Endothelial cell of umbilical vein (primary cell): Measurements from ENCODE around the gene TAS2R39.

Experiments
- EZH2 ChIP-seq: IDR thresholded peaks from 2 replicates; pipeline ENCODE4 v1.6.1; 2012; ENCODE audit warnings: borderline replicate concordance, low read depth, mild to moderate bottlenecking, moderate library complexity, low read length, inconsistent platforms; ENCODE audit not compliant: severe bottlenecking
- FOS ChIP-seq: IDR thresholded peaks from 2 replicates; pipeline ENCODE4 v1.6.1; 2011; ENCODE audit warnings: mild to moderate bottlenecking, low read length, moderate library complexity, borderline replicate concordance; ENCODE audit not compliant: insufficient read depth
- GATA2 ChIP-seq: IDR thresholded peaks from 2 replicates; pipeline ENCODE4 v1.7.0; 2011; ENCODE audit warnings: low read depth, mild to moderate bottlenecking, moderate library complexity, mixed read lengths, low read length; ENCODE audit not compliant: insufficient read length, insufficient read depth
- JUN ChIP-seq: IDR thresholded peaks from 2 replicates; pipeline ENCODE4 v1.6.1; 2011; ENCODE audit warnings: borderline replicate concordance, low read depth; ENCODE audit not compliant: insufficient read length, insufficient read depth
- MYC ChIP-seq: IDR thresholded peaks from one replicate; pipeline ENCODE4 v1.6.1; 2011; ENCODE audit warnings: mild to moderate bottlenecking, low read depth, low read length
- POLR2A ChIP-seq: IDR thresholded peaks from 2 replicates; pipeline ENCODE4 v1.6.1; 2012; ENCODE audit warnings: low read depth, mild to moderate bottlenecking, control low read depth, low read length
- POLR2AphosphoS5 ChIP-seq: IDR thresholded peaks from 2 replicates; pipeline ENCODE4 v1.6.1; 2012; ENCODE audit warnings: low read depth, mild to moderate bottlenecking, control low read depth, low read length, moderate library complexity; ENCODE audit not compliant: insufficient read depth
- TF ChIP-seq, protein P1 (sequence below), 2 donors: IDR thresholded peaks; 1 replicate in 1 of 2; 2 replicates in 1 of 2; pipeline ENCODE4 v1.5.1; 2011; ENCODE audit warnings: low read length in 2 of 2, mild to moderate bottlenecking in 2 of 2, moderate library complexity in 2 of 2, control low read depth in 1 of 2, inconsistent platforms in 1 of 2, low read depth in 1 of 2; ENCODE audit not compliant: insufficient read depth in 1 of 2; ENCODE audit errors: extremely low read depth in 1 of 2
- TF ChIP-seq, protein P2 (sequence below): IDR thresholded peaks from 2 replicates; pipeline ENCODE4 v1.6.1; 2011; ENCODE audit not compliant: insufficient read depth, insufficient read length

DNA sequence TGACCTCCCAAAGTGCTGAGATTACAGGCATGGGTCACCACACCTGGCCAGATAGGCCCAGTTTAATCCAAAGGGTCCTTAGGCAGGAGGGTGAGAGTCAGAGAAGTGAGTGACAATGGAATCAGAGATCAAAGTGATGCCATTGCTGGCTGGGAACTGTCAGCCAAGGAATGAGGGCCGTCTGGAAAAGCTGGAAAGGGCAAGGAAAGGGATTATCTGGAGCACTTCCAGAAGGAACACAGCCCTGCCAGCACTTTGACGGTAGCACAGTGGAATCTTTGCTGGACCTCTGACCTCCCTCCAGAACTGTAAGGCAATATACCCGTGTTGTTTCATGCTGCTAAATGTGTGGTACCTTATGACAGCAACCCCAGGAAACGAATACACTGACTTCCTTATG is 27.3 kb downstream of the TAS2R39 start:
- no peak for TF ChIP-seq POLR2A
- TF ChIP-seq, protein P1, sequence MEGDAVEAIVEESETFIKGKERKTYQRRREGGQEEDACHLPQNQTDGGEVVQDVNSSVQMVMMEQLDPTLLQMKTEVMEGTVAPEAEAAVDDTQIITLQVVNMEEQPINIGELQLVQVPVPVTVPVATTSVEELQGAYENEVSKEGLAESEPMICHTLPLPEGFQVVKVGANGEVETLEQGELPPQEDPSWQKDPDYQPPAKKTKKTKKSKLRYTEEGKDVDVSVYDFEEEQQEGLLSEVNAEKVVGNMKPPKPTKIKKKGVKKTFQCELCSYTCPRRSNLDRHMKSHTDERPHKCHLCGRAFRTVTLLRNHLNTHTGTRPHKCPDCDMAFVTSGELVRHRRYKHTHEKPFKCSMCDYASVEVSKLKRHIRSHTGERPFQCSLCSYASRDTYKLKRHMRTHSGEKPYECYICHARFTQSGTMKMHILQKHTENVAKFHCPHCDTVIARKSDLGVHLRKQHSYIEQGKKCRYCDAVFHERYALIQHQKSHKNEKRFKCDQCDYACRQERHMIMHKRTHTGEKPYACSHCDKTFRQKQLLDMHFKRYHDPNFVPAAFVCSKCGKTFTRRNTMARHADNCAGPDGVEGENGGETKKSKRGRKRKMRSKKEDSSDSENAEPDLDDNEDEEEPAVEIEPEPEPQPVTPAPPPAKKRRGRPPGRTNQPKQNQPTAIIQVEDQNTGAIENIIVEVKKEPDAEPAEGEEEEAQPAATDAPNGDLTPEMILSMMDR (IDR thresholded peaks at IDR 0.05; ENCODE audit: extremely low read depth in 1 of 2, insufficient read depth in 1 of 2, low read depth in 1 of 2, low read length in 2 of 2), result no peak
- TF ChIP-seq, protein P2, sequence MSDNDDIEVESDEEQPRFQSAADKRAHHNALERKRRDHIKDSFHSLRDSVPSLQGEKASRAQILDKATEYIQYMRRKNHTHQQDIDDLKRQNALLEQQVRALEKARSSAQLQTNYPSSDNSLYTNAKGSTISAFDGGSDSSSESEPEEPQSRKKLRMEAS, result no peak
- no peak for TF ChIP-seq POLR2AphosphoS5
- TF ChIP-seq EZH2, result no peak
- no peak for TF ChIP-seq GATA2
- TF ChIP-seq JUN, result no peak
- TF ChIP-seq MYC, result no peak
- no peak for TF ChIP-seq FOS
